Colon (tissue), 2 donors: ENCODE results near the gene MEIS1.

ENCODE experiments used
- FAIRE-seq: peaks from 2 replicates; lab custom pipeline; 2012; peaks lifted over from hg19 to GRCh38; lab: Jason Lieb, UNC
- donor health status: control.
- donor health status: control.

MEIS1 gene

GRCh38 chr2:66431846-66432587, 2.9 kb upstream of the MEIS1 start:
- FAIRE-seq: no peak

- FAIRE-seq: no peak
Observed at GRCh38 chr2:66432801-66433694, 1.9 kb upstream of the MEIS1 start.

GRCh38 chr2:66433695-66433944, 1.3 kb upstream of the MEIS1 start:
- FAIRE-seq: no peak

- FAIRE-seq: no peak
Observed at GRCh38 chr2:66433945-66434678, 813 bp upstream of the MEIS1 start.

GRCh38 chr2:66435549-66435875, 587 bp downstream of the MEIS1 start:
- FAIRE-seq: no peak

- FAIRE-seq: no peak
Observed at GRCh38 chr2:66435963-66436362, 1.0 kb downstream of the MEIS1 start.

- FAIRE-seq: no peak
Observed at GRCh38 chr2:66436581-66437001, 1.7 kb downstream of the MEIS1 start.

GRCh38 chr2:66437109-66437690, 2.3 kb downstream of the MEIS1 start:
- no peak for FAIRE-seq

GRCh38 chr2:66437691-66438497, 3.0 kb downstream of the MEIS1 start:
- FAIRE-seq: no peak

GRCh38 chr2:66438498-66438833, 3.5 kb downstream of the MEIS1 start:
- no peak for FAIRE-seq

GRCh38 chr2:66438891-66439811, 4.2 kb downstream of the MEIS1 start:
- no peak for FAIRE-seq

- FAIRE-seq: no peak
Observed at GRCh38 chr2:66439812-66440542, 5.1 kb downstream of the MEIS1 start.

GRCh38 chr2:66440708-66441497, 6.0 kb downstream of the MEIS1 start:
- FAIRE-seq: no peak

GRCh38 chr2:66441581-66442320, 6.8 kb downstream of the MEIS1 start:
- no peak for FAIRE-seq

GRCh38 chr2:66442516-66443185, 7.7 kb downstream of the MEIS1 start:
- no peak for FAIRE-seq

GRCh38 chr2:66443186-66443978, 8.5 kb downstream of the MEIS1 start:
- FAIRE-seq: no peak
